MCF 10A (cell line): ENCODE data around the gene SEPTIN3. TPM values are rescaled to one million over a fixed set of nuclear protein-coding genes. Genes with fewer than 3 reads are reported as not detected.

Experiments
- BruUV-seq: library from RNA; stranded (reverse); fragments of 400-500 nt; replicated peaks from 2 replicates; lab custom pipeline; 2021; lab: Mats Ljungman, UMichigan
- CTCF ChIA-PET: fragments of 300-600 bp; sonication (Branson Sonifier 250); formaldehyde crosslinking; extraction: SDS; loops from one replicate; lab custom pipeline; 2021; ENCODE audit warnings: antibody characterized with exemption, inconsistent platforms; lab: Yijun Ruan, JAX
- POLR2A ChIA-PET: fragments of 300-600, 350-650 bp; sonication (Branson Sonifier 250); formaldehyde crosslinking; extraction: SDS; loops from one replicate; lab custom pipeline; 2020; ENCODE audit warnings: antibody characterized with exemption, inconsistent platforms; lab: Yijun Ruan, JAX
- DNase-seq: peaks from one replicate; pipeline ENCODE4 v3.0.0-alpha.2; 2018; ENCODE audit not compliant: unreplicated experiment
- H3K27ac Mint-ChIP-seq: one replicate; pipeline ENCODE4 v1.8.0; 2022; ENCODE audit warnings: mild to moderate bottlenecking, low read depth, mixed read lengths; ENCODE audit not compliant: unreplicated experiment
- H3K27me3 Mint-ChIP-seq: one replicate; pipeline ENCODE4 v1.8.0; 2022; ENCODE audit warnings: mixed read lengths; ENCODE audit not compliant: insufficient read depth, unreplicated experiment
- H3K36me3 Mint-ChIP-seq: one replicate; pipeline ENCODE4 v1.8.0; 2022; ENCODE audit warnings: mild to moderate bottlenecking, moderate library complexity, mixed read lengths; ENCODE audit not compliant: insufficient read depth, unreplicated experiment
- H3K4me1 Mint-ChIP-seq: one replicate; pipeline ENCODE4 v1.8.0; 2022; ENCODE audit warnings: mixed read lengths; ENCODE audit not compliant: insufficient read depth, unreplicated experiment
- H3K4me3 Mint-ChIP-seq: one replicate; pipeline ENCODE4 v1.8.0; 2022; ENCODE audit warnings: mild to moderate bottlenecking, moderate library complexity, mixed read lengths; ENCODE audit not compliant: unreplicated experiment
- H3K9me3 Mint-ChIP-seq: one replicate; pipeline ENCODE4 v1.8.0; 2022; ENCODE audit warnings: mixed read lengths; ENCODE audit not compliant: unreplicated experiment
- CTCF ChIP-seq: fragments of 200-600 bp; IDR thresholded peaks from one replicate; pipeline ENCODE4 v1.8.0; 2022; ENCODE audit warnings: antibody characterized with exemption, mild to moderate bottlenecking; ENCODE audit not compliant: unreplicated experiment
- intact Hi-C: fragments of 100-400 bp; cut with micrococcal nuclease; formaldehyde crosslinking; loops from 2 replicates; pipeline ENCODE4 v1.14.1; 2022
- total RNA-seq: library from RNA; stranded (reverse); gene quantifications from 2 replicates; pipeline ENCODE4 v1.2.3, GENCODE V29; 2022

The SEPTIN3 gene
- total RNA-seq, 1 experiment from 2014 or later = 0.21 TPM

GRCh38 chr22:41976070-41976901, 7.0 kb downstream of the SEPTIN3 start:
- TF ChIP-seq CTCF = no peak
- ChIA-PET POLR2A (interaction anchor here (0.6 kb wide), 1 partner anchor 457 kb away, joined by 3 read pairs; no protein-coding TSS in a partner anchor), CTCF (no interaction called here)
- DNase-seq = no peak
- intact Hi-C loops = no loop called here
- H3K4me3 Mint-ChIP-seq = peak overlapping the region; percentile 2
- peaks cover 30% of the 10 kb centered on the region for H3K27me3 Mint-ChIP-seq
- H3K36me3 Mint-ChIP-seq = no peaks in the 10 kb centered on the region
- no peak overlapping the region for H3K27ac Mint-ChIP-seq
- no TSS peak for BruUV-seq
- no peaks in the 10 kb centered on the region for H3K9me3 Mint-ChIP-seq
- H3K4me1 Mint-ChIP-seq = no peaks in the 10 kb centered on the region

GRCh38 chr22:41976961-41977566, 7.8 kb downstream of the SEPTIN3 start:
- no peaks in the 10 kb centered on the region for H3K9me3 Mint-ChIP-seq
- DNase-seq = no peak
- ChIA-PET POLR2A (no interaction called here), CTCF (no interaction called here)
- H3K4me3 Mint-ChIP-seq = peak overlapping the region; percentile 40
- H3K4me1 Mint-ChIP-seq = no peaks in the 10 kb centered on the region
- H3K36me3 Mint-ChIP-seq = no peaks in the 10 kb centered on the region
- H3K27me3 Mint-ChIP-seq = peaks cover 30% of the 10 kb centered on the region
- H3K27ac Mint-ChIP-seq = no peak overlapping the region
- no TSS peak for BruUV-seq
- intact Hi-C loops = no loop called here
- TF ChIP-seq CTCF = no peak

GRCh38 chr22:41978732-41979131, 9.5 kb downstream of the SEPTIN3 start:
- H3K27ac Mint-ChIP-seq = no peak overlapping the region
- H3K4me3 Mint-ChIP-seq = no peak overlapping the region
- DNase-seq = no peak
- peaks cover 19% of the 10 kb centered on the region for H3K27me3 Mint-ChIP-seq
- no peak for TF ChIP-seq CTCF
- H3K4me1 Mint-ChIP-seq = peaks cover 11% of the 10 kb centered on the region
- ChIA-PET CTCF (interaction anchor here (1.4 kb wide), 1 partner anchor 11 kb away, joined by 7 read pairs; no protein-coding TSS in a partner anchor), POLR2A (no interaction called here)
- H3K36me3 Mint-ChIP-seq = no peaks in the 10 kb centered on the region
- no TSS peak for BruUV-seq
- intact Hi-C loops = no loop called here
- H3K9me3 Mint-ChIP-seq = no peaks in the 10 kb centered on the region

GRCh38 chr22:41979423-41980250, 10.4 kb downstream of the SEPTIN3 start:
- CTCF ChIA-PET = interaction anchor here (1.4 kb wide), 1 partner anchor 12 kb away, joined by 7 read pairs; no protein-coding TSS in a partner anchor
- peaks cover 19% of the 10 kb centered on the region for H3K27me3 Mint-ChIP-seq

More at GRCh38 chr22:41979423-41980250, 10.4 kb downstream of the SEPTIN3 start:
- no peak for TF ChIP-seq CTCF
- no TSS peak for BruUV-seq
- intact Hi-C loops = no loop called here
- POLR2A ChIA-PET = interaction anchor here (1.5 kb wide), 1 partner anchor 101 kb away, joined by 3 read pairs; no protein-coding TSS in a partner anchor
- Mint-ChIP-seq H3K27ac (no peak overlapping the region), H3K9me3 (no peaks in the 10 kb centered on the region), H3K4me1 (peaks cover 15% of the 10 kb centered on the region), H3K4me3 (no peak overlapping the region), H3K36me3 (no peaks in the 10 kb centered on the region)
- no peak for DNase-seq
